ENCODE results near the gene GPR39. TPM values are rescaled to one million over a fixed set of nuclear protein-coding genes. Genes with fewer than 3 reads are reported as not detected.

The GPR39 gene
- polyA plus RNA-seq, 1 donor from 2014 or later: 1.1 TPM

DNA sequence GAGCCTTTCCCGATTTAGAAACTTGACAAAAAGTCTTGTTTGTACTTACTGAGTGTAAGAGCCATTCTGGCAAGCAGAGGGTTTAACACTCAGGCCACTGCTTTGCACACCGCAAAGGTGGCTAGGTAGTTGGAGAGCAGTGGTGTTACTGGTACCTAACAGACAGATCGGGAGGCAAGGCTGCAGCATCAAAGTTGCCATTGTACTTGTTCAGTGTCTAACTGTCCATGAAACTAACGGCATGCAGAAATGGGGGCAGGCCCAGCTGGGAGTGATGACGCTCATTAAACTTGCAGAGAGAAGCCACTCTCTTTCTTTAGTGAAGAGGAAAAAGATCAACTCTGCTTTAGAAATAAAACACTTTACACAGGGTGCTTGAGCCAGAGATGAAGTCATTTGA lies 10.1 kb downstream of the GPR39 start:
- H3K4me3 ChIP-seq (ENCODE audit: low read length): no peak overlapping the region
- no peaks in the 10 kb centered on the region for H3K27me3 ChIP-seq (ENCODE audit: insufficient read depth, low read depth, low read length)
- H3F3A ChIP-seq (ENCODE audit: insufficient read depth, low read length, poor library complexity, severe bottlenecking): no peaks in the 10 kb centered on the region
- TF ChIP-seq RAD21 (conservative IDR thresholded peaks at IDR 0.05): no peak
- no peak for TF ChIP-seq EZH2 (IDR thresholded peaks at IDR 0.05; ENCODE audit: borderline replicate concordance, insufficient read depth, low read length, poor library complexity, severe bottlenecking)
- no peak for TF ChIP-seq SMC3 (conservative IDR thresholded peaks at IDR 0.05; ENCODE audit: poor library complexity)
- H3K9me3 ChIP-seq (ENCODE audit: low read length): no peaks in the 10 kb centered on the region
- H3K36me3 ChIP-seq (ENCODE audit: insufficient read depth, low read length): no peaks in the 10 kb centered on the region
- H2AFZ ChIP-seq (ENCODE audit: low read depth, low read length): no peak overlapping the region
- no peaks in the 10 kb centered on the region for H4K20me1 ChIP-seq (ENCODE audit: insufficient read depth)
- H3K9ac ChIP-seq (ENCODE audit: low read length): no peak overlapping the region
- H3K9me2 ChIP-seq (ENCODE audit: insufficient read depth, low read length): no peaks in the 10 kb centered on the region
- no peak overlapping the region for H3K27ac ChIP-seq (ENCODE audit: low read length)
- H3K4me2 ChIP-seq (ENCODE audit: low read length): no peak overlapping the region
- no peaks in the 10 kb centered on the region for H3K79me2 ChIP-seq (replicated peaks; ENCODE audit: insufficient read depth, low read length)

DNA sequence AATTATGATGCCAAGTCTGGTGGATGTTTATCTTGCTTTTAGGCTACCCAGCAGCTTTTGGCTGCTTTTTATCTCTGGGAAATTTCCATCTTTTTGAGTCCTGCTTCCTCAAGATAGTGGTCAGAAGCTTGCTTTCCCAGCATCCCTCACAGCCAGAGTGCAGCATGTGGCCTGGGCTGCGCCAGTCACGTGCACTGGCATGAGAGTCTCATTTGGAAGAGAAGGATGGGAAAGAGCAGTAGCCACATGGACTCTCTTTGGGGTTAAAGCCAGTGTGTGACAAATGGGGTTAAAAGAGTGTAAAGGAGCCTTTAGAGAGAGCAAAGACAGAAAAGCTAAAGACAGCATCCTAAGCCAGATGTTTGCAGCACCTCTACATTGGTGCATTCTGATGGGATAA lies 12.7 kb downstream of the GPR39 start:
- H3K27me3 ChIP-seq (ENCODE audit: insufficient read depth, low read depth, low read length): no peaks in the 10 kb centered on the region
- no peaks in the 10 kb centered on the region for H3K36me3 ChIP-seq (ENCODE audit: insufficient read depth, low read length)
- no peak overlapping the region for H3K4me3 ChIP-seq (ENCODE audit: low read length)
- no peak for TF ChIP-seq RAD21 (conservative IDR thresholded peaks at IDR 0.05)
- TF ChIP-seq, protein P1, sequence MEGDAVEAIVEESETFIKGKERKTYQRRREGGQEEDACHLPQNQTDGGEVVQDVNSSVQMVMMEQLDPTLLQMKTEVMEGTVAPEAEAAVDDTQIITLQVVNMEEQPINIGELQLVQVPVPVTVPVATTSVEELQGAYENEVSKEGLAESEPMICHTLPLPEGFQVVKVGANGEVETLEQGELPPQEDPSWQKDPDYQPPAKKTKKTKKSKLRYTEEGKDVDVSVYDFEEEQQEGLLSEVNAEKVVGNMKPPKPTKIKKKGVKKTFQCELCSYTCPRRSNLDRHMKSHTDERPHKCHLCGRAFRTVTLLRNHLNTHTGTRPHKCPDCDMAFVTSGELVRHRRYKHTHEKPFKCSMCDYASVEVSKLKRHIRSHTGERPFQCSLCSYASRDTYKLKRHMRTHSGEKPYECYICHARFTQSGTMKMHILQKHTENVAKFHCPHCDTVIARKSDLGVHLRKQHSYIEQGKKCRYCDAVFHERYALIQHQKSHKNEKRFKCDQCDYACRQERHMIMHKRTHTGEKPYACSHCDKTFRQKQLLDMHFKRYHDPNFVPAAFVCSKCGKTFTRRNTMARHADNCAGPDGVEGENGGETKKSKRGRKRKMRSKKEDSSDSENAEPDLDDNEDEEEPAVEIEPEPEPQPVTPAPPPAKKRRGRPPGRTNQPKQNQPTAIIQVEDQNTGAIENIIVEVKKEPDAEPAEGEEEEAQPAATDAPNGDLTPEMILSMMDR (IDR thresholded peaks at IDR 0.05; ENCODE audit: poor library complexity, severe bottlenecking): no peak
- TF ChIP-seq MXI1 (conservative IDR thresholded peaks at IDR 0.05; ENCODE audit: poor library complexity, severe bottlenecking): no peak
- TF ChIP-seq, protein P2, sequence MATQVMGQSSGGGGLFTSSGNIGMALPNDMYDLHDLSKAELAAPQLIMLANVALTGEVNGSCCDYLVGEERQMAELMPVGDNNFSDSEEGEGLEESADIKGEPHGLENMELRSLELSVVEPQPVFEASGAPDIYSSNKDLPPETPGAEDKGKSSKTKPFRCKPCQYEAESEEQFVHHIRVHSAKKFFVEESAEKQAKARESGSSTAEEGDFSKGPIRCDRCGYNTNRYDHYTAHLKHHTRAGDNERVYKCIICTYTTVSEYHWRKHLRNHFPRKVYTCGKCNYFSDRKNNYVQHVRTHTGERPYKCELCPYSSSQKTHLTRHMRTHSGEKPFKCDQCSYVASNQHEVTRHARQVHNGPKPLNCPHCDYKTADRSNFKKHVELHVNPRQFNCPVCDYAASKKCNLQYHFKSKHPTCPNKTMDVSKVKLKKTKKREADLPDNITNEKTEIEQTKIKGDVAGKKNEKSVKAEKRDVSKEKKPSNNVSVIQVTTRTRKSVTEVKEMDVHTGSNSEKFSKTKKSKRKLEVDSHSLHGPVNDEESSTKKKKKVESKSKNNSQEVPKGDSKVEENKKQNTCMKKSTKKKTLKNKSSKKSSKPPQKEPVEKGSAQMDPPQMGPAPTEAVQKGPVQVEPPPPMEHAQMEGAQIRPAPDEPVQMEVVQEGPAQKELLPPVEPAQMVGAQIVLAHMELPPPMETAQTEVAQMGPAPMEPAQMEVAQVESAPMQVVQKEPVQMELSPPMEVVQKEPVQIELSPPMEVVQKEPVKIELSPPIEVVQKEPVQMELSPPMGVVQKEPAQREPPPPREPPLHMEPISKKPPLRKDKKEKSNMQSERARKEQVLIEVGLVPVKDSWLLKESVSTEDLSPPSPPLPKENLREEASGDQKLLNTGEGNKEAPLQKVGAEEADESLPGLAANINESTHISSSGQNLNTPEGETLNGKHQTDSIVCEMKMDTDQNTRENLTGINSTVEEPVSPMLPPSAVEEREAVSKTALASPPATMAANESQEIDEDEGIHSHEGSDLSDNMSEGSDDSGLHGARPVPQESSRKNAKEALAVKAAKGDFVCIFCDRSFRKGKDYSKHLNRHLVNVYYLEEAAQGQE (IDR thresholded peaks at IDR 0.05; ENCODE audit: borderline replicate concordance): no peak
- no peak for TF ChIP-seq TAF1 (IDR thresholded peaks at IDR 0.05; ENCODE audit: low read depth)
- TF ChIP-seq EP300 (conservative IDR thresholded peaks at IDR 0.05; ENCODE audit: poor library complexity, severe bottlenecking): no peak
- no peak for TF ChIP-seq EZH2 (IDR thresholded peaks at IDR 0.05; ENCODE audit: borderline replicate concordance, insufficient read depth, low read length, poor library complexity, severe bottlenecking)
- TF ChIP-seq SMC3 (conservative IDR thresholded peaks at IDR 0.05; ENCODE audit: poor library complexity): no peak
- TF ChIP-seq POLR2AphosphoS5 (IDR thresholded peaks at IDR 0.05): no peak
- no peaks in the 10 kb centered on the region for H4K20me1 ChIP-seq (ENCODE audit: insufficient read depth)
- H3K9me2 ChIP-seq (ENCODE audit: insufficient read depth, low read length): no peaks in the 10 kb centered on the region
- no peaks in the 10 kb centered on the region for H3K79me2 ChIP-seq (replicated peaks; ENCODE audit: insufficient read depth, low read length)
- H3K27ac ChIP-seq (ENCODE audit: low read length): no peak overlapping the region
- no peaks in the 10 kb centered on the region for H3K9me3 ChIP-seq (ENCODE audit: low read length)
- H3K4me2 ChIP-seq (ENCODE audit: low read length): no peak overlapping the region
- H3K9ac ChIP-seq (ENCODE audit: low read length): no peak overlapping the region
- H3F3A ChIP-seq (ENCODE audit: insufficient read depth, low read length, poor library complexity, severe bottlenecking): no peaks in the 10 kb centered on the region
- H2AFZ ChIP-seq (ENCODE audit: low read depth, low read length): no peak overlapping the region
